ENCODE results near the gene LRRTM4.

DNA sequence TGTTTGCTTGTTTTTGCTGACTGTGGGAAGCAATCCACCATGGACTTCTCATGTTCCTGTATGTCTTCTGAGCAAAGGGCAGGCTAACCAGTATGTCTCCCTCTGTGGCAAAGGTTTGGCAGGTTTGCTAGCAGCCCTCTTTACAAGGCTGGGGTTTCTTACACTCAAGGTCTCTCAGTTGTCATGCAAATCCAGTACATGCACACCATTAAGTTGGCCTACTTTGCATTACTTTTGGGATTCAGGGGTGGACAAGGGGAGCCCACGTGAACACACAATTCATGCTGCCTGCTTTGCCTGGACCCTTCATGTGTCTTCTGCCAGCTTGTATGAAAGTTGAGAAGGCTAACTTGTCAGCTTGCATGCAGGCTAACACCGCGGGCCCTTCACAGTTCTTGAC, 134.9 kb downstream of the LRRTM4 start:
- TF ChIP-seq MAFK (IDR thresholded peaks at IDR 0.05; ENCODE audit: partially characterized antibody) = no peak
- TF ChIP-seq, protein P1, sequence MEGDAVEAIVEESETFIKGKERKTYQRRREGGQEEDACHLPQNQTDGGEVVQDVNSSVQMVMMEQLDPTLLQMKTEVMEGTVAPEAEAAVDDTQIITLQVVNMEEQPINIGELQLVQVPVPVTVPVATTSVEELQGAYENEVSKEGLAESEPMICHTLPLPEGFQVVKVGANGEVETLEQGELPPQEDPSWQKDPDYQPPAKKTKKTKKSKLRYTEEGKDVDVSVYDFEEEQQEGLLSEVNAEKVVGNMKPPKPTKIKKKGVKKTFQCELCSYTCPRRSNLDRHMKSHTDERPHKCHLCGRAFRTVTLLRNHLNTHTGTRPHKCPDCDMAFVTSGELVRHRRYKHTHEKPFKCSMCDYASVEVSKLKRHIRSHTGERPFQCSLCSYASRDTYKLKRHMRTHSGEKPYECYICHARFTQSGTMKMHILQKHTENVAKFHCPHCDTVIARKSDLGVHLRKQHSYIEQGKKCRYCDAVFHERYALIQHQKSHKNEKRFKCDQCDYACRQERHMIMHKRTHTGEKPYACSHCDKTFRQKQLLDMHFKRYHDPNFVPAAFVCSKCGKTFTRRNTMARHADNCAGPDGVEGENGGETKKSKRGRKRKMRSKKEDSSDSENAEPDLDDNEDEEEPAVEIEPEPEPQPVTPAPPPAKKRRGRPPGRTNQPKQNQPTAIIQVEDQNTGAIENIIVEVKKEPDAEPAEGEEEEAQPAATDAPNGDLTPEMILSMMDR (IDR thresholded peaks at IDR 0.05) = no peak
- no peak for TF ChIP-seq RAD21 (conservative IDR thresholded peaks at IDR 0.05 in 1 of 2, IDR thresholded peaks at IDR 0.05 in 1 of 2)
- no peak for TF ChIP-seq RFX5 (IDR thresholded peaks at IDR 0.05)
- no peak for TF ChIP-seq USF2 (IDR thresholded peaks at IDR 0.05)
- no peak for TF ChIP-seq CBX2 (IDR thresholded peaks at IDR 0.05; ENCODE audit: borderline replicate concordance, low read depth)
- no peak for TF ChIP-seq EP300 (IDR thresholded peaks at IDR 0.05)
- TF ChIP-seq HDAC2 (IDR thresholded peaks at IDR 0.05) = no peak
- TF ChIP-seq MYC (IDR thresholded peaks at IDR 0.05; ENCODE audit: borderline replicate concordance, low read length) = no peak
- TF ChIP-seq ESRRA (IDR thresholded peaks at IDR 0.05; ENCODE audit: borderline replicate concordance, low read length) = no peak
- TF ChIP-seq ZFP36 (IDR thresholded peaks at IDR 0.05; ENCODE audit: borderline replicate concordance, partially characterized antibody) = no peak
- TF ChIP-seq NR3C1 (IDR thresholded peaks at IDR 0.05) = no peak
- TF ChIP-seq FOSL2 (IDR thresholded peaks at IDR 0.05) = no peak
- TF ChIP-seq FOSL2 (CRISPR knock-in tag; IDR thresholded peaks at IDR 0.05) = no peak
